ENCODE measurements around the gene SLC44A1. TPM values are rescaled to one million over a fixed set of nuclear protein-coding genes. Genes with fewer than 3 reads are reported as not detected.

SLC44A1 gene
- total and polyA plus RNA-seq, 12 donors = 6.8 to 73.1 (median 36.3) TPM

DNA sequence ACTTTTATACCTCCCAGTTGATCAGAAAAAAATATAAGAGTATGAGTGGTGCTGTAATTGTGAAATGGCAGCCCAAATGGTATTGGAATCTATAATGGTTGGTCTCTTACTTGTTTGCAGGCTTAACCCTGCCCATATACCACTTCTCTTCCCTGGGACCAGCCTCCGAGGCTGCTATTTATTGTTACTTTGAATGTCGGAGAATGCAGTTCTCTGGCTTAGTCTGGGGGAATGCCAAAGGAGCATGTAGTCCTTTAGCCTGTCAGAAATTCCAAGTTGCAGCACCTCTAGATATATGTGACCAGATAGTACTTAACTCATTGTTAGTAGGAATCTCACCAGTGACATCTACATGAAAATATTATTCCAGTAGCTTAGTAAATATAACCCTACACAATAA, 47.5 kb downstream of the SLC44A1 start:
- Histone ChIP-seq H3K36me3 (replicated peaks in 1 of 2) (no peaks in the 10 kb centered on the region), H3K4me3 (no peak overlapping the region), H3K9me3 (replicated peaks in 1 of 3) (no peaks in the 10 kb centered on the region), H3K4me1 (replicated peaks in 1 of 2) (peaks cover 10 to 15% of the 10 kb centered on the region in 2 donors), H3K27ac (peak overlapping the region in 1 of 5 donors; percentile 3), H3K27me3 (no peaks in the 10 kb centered on the region)
- no peak for TF ChIP-seq POLR2A (IDR thresholded peaks at IDR 0.05)
- TF ChIP-seq, protein P1, sequence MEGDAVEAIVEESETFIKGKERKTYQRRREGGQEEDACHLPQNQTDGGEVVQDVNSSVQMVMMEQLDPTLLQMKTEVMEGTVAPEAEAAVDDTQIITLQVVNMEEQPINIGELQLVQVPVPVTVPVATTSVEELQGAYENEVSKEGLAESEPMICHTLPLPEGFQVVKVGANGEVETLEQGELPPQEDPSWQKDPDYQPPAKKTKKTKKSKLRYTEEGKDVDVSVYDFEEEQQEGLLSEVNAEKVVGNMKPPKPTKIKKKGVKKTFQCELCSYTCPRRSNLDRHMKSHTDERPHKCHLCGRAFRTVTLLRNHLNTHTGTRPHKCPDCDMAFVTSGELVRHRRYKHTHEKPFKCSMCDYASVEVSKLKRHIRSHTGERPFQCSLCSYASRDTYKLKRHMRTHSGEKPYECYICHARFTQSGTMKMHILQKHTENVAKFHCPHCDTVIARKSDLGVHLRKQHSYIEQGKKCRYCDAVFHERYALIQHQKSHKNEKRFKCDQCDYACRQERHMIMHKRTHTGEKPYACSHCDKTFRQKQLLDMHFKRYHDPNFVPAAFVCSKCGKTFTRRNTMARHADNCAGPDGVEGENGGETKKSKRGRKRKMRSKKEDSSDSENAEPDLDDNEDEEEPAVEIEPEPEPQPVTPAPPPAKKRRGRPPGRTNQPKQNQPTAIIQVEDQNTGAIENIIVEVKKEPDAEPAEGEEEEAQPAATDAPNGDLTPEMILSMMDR (IDR thresholded peaks at IDR 0.05) = no peak
- intact Hi-C loops (cut with DNase I) = no loop called here
- WGBS, 4 donors = 77 to 88% (median 86%) methylated on average over 2 of the region's 2 CpGs
- no peak for DNase-seq

DNA sequence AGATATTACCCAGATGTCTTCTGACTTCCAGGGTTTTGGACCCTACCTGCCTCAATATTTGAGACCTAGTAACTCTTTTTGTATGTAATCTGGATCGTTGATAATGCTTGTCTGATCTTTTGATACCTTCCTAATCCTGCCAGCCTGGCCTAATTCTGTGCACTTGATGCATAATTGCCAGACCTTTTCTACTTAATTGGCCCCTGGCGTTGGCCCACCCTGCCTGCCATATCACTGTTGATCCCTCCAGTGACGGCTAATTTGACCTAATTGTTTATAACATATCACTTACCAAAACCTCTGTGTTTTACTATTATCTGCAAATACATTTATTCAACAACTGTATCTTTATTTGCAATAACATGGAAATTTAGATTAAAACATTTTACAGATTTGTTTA, 49.0 kb downstream of the SLC44A1 start:
- Histone ChIP-seq H3K27ac (no peak overlapping the region), H3K27me3 (no peaks in the 10 kb centered on the region), H3K9me3 (replicated peaks in 1 of 3) (no peaks in the 10 kb centered on the region), H3K36me3 (replicated peaks in 1 of 2) (no peaks in the 10 kb centered on the region), H3K4me3 (no peak overlapping the region), H3K4me1 (replicated peaks in 1 of 2) (peaks cover 15% of the 10 kb centered on the region in 2 donors)
- no peak for TF ChIP-seq POLR2A (IDR thresholded peaks at IDR 0.05)
- TF ChIP-seq, protein P1 (IDR thresholded peaks at IDR 0.05) = no peak
- intact Hi-C loops (cut with DNase I) = no loop called here
- DNase-seq = no peak
- 81 to 96% (median 90%) methylated on average over 3 of the region's 3 CpGs for whole genome bisulfite sequencing, 4 donors

- no peaks in the 10 kb centered on the region for H3K27me3 ChIP-seq
- no peak overlapping the region for H3K4me3 ChIP-seq
- TF ChIP-seq POLR2A (IDR thresholded peaks at IDR 0.05) = no peak
- TF ChIP-seq, protein P1 (IDR thresholded peaks at IDR 0.05) = no peak
- H3K27ac ChIP-seq = no peak overlapping the region
- DNase-seq = no peak
- WGBS, 4 donors = 90 to 97% (median 96%) methylated on average over 2 of the region's 2 CpGs
- H3K9me3 ChIP-seq (replicated peaks in 1 of 3) = no peaks in the 10 kb centered on the region
- peaks cover 0 to 3% of the 10 kb centered on the region in 2 donors for H3K36me3 ChIP-seq (replicated peaks in 1 of 2)
- peaks cover 12 to 15% of the 10 kb centered on the region in 2 donors for H3K4me1 ChIP-seq (replicated peaks in 1 of 2)
- intact Hi-C loops (cut with DNase I) = no loop called here
Observed at GRCh38 chr9:105295201-105295550, 50.7 kb downstream of the SLC44A1 start.

DNA sequence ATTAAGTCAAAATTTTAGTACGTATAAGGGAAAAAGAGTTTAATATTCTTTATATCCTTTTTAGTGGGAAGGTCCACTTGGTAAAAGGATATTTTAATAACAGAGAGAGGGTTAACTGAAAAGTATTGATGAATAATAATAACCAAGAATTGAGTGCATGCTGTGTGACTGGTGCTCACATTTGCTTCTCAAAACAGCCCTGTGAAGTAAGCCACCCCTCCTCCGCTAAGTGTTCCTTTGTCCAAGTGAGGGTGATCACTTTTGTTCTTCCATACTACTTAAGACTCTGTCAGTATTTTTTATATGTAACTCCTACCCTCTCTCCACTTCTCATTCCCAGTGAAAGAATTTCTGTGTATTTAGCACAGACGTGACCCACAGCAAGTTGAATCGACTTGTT, 51.5 kb downstream of the SLC44A1 start:
- H3K4me3 ChIP-seq = no peak overlapping the region
- H3K36me3 ChIP-seq (replicated peaks in 1 of 2) = peaks cover 0 to 8% of the 10 kb centered on the region in 2 donors
- WGBS, 4 donors = 87 to 94% (median 89%) methylated on average over 4 of the region's 4 CpGs
- no peaks in the 10 kb centered on the region for H3K9me3 ChIP-seq (replicated peaks in 1 of 3)
- no peaks in the 10 kb centered on the region for H3K27me3 ChIP-seq
- TF ChIP-seq, protein P1 (IDR thresholded peaks at IDR 0.05) = no peak
- peaks cover 4 to 15% of the 10 kb centered on the region in 2 donors for H3K4me1 ChIP-seq (replicated peaks in 1 of 2)
- intact Hi-C loops (cut with DNase I) = no loop called here
- H3K27ac ChIP-seq = no peak overlapping the region
- no peak for DNase-seq

Data from adrenal gland (tissue), 12 donors.